NB4 (cell line): ENCODE data around the gene RNF14.

ENCODE experiments used
- POLR2A ChIP-seq: IDR thresholded peaks from 2 replicates; pipeline ENCODE4 v1.6.1; 2011; ENCODE audit warnings: mild to moderate bottlenecking; ENCODE audit not compliant: insufficient read length; ENCODE audit errors: extremely low read depth
- TF ChIP-seq, protein P1 (sequence below): IDR thresholded peaks from one replicate; pipeline ENCODE4 v1.5.1; 2012; ENCODE audit warnings: low read depth, low read length
- TF ChIP-seq, protein P2 (sequence below): IDR thresholded peaks from 2 replicates; pipeline ENCODE4 v1.6.1; 2011; ENCODE audit warnings: low read depth, low read length

DNA sequence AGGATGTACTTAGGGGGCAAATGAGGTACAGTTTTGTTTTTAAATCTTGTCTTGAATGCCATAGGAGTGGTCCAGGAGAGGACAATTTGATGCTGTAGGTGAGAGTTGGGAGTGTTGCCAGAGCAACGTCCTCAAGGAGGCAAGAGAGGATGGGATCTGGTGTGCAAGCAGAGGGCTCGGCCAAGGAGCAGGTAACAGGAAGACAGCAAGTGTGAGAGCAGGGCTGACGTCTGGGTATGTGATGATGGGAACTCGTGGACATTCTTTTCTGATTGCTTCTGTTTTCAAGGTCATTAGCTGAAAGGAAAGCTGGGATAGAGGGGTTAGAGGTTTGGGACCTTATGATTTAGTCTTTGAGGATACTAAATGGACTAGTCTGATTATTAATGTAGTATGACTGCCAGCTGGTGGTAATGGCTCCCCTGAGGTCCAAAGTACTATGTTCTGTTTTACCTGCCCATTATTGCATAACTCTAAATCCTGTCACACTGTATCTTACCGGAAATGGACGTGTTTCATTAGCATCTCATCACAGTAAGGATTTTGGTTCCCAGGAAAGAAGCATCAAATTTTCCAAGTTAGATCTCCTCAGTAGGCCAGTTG, 28.6 kb downstream of the RNF14 start:
- TF ChIP-seq, protein P1, sequence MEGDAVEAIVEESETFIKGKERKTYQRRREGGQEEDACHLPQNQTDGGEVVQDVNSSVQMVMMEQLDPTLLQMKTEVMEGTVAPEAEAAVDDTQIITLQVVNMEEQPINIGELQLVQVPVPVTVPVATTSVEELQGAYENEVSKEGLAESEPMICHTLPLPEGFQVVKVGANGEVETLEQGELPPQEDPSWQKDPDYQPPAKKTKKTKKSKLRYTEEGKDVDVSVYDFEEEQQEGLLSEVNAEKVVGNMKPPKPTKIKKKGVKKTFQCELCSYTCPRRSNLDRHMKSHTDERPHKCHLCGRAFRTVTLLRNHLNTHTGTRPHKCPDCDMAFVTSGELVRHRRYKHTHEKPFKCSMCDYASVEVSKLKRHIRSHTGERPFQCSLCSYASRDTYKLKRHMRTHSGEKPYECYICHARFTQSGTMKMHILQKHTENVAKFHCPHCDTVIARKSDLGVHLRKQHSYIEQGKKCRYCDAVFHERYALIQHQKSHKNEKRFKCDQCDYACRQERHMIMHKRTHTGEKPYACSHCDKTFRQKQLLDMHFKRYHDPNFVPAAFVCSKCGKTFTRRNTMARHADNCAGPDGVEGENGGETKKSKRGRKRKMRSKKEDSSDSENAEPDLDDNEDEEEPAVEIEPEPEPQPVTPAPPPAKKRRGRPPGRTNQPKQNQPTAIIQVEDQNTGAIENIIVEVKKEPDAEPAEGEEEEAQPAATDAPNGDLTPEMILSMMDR = no peak
- TF ChIP-seq POLR2A = no peak
- TF ChIP-seq, protein P2, sequence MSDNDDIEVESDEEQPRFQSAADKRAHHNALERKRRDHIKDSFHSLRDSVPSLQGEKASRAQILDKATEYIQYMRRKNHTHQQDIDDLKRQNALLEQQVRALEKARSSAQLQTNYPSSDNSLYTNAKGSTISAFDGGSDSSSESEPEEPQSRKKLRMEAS = no peak
